GM12891 (cell line): Measurements from ENCODE around the gene CREB5.

ENCODE experiments used
- DNase-seq: peaks from one replicate; pipeline ENCODE4 v3.0.0; 2011; ENCODE audit warnings: low spot score; ENCODE audit not compliant: insufficient read length
- FAIRE-seq: peaks from 2 replicates; lab custom pipeline; 2011; peaks lifted over from hg19 to GRCh38; lab: Jason Lieb, UNC
- PAX5 ChIP-seq: IDR thresholded peaks from 2 replicates; pipeline ENCODE4 v1.6.1; 2011; ENCODE audit warnings: low read length, moderate library complexity, mild to moderate bottlenecking; ENCODE audit not compliant: insufficient read depth, severe bottlenecking
- POLR2A ChIP-seq: IDR thresholded peaks from 2 replicates; pipeline ENCODE4 v1.6.1; 2011; ENCODE audit warnings: low read depth, low read length, control low read depth
- POLR2AphosphoS5 ChIP-seq: IDR thresholded peaks from 2 replicates; pipeline ENCODE4 v1.6.1; 2011; ENCODE audit warnings: low read depth, low read length, control low read depth
- POU2F2 ChIP-seq: IDR thresholded peaks from 2 replicates; pipeline ENCODE4 v1.6.1; 2011; ENCODE audit warnings: low read depth, mild to moderate bottlenecking, control low read depth, low read length, moderate library complexity
- SPI1 ChIP-seq: IDR thresholded peaks from 2 replicates; pipeline ENCODE4 v1.6.1; 2011; ENCODE audit warnings: low read depth, low read length, control low read depth
- TAF1 ChIP-seq: IDR thresholded peaks from 2 replicates; pipeline ENCODE4 v1.6.1; 2011; ENCODE audit warnings: low read depth, low read length, control low read depth

Gene CREB5

GRCh38 chr7:28714459-28715120 is 302.3 kb downstream of the CREB5 start:
- no peak for TF ChIP-seq PAX5
- no peak for TF ChIP-seq POLR2AphosphoS5
- TF ChIP-seq SPI1 = no peak
- no peak for TF ChIP-seq POU2F2
- DNase-seq = no peak
- FAIRE-seq = no peak

DNA sequence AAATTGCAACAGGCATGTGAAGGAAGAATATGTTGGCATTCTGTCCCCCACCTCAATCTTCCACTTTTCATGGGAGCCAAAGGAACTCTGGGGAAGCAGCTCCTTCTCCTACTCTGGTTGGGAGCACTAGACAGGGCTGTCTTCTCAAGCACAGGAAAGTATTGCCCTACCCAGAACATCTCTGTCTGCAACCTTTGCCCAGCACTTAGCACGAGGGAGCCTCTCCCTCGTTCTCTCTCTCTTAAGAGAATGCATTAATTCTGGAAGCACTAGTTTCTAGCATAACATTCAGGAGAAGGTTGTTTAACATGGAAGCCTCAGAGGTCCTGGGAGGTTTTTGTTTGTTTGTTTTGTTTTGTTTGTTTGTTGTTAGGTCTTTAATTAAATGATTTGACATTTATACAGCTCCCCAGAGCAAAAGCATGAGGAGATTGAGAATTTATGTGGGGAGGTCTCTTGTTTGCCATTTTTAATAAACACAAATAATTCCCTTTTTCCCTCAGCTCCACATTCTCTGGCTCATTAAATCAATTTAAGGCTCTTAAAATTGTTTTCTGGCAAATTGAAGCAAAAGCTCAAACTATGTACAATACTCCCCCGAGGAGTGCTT is 305.2 kb downstream of the CREB5 start:
- FAIRE-seq (no peak), DNase-seq (no peak)
- no peak for TF ChIP-seq POU2F2
- no peak for TF ChIP-seq PAX5
- TF ChIP-seq POLR2A = no peak
- TF ChIP-seq TAF1 = no peak
- no peak for TF ChIP-seq POLR2AphosphoS5
- no peak for TF ChIP-seq SPI1

- DNase-seq = no peak
- TF ChIP-seq TAF1 = no peak
- no peak for TF ChIP-seq POU2F2
- FAIRE-seq = no peak
Observed at GRCh38 chr7:28718055-28718481, 305.8 kb downstream of the CREB5 start.

DNA sequence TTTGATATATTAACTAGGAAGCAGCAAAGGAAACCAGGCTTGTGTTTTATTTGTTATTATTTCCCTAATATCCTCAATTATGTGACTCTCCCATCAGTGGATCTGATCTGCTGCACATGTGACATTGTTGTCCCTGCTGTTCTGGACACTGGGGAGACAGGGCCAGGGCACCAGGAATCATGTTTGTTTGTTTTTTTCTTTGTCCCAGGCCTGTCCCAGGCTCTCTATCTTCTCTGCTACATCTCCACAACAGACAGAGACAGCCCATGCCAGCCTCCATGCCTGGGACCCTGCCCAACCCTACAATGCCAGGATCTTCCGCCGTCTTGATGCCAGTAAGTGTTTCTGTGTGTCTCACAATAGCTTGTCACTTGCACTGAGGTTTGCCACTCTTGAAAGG is 306.2 kb downstream of the CREB5 start:
- TF ChIP-seq TAF1 (no peak), POLR2A (no peak), PAX5 (no peak), SPI1 (no peak), POU2F2 (no peak), POLR2AphosphoS5 (no peak)
- FAIRE-seq (no peak), DNase-seq (no peak)

GRCh38 chr7:28722684-28723083 is 310.4 kb downstream of the CREB5 start:
- FAIRE-seq (no peak), DNase-seq (no peak)
- TF ChIP-seq POU2F2 = no peak

GRCh38 chr7:28723336-28723735 is 311.0 kb downstream of the CREB5 start:
- TF ChIP-seq TAF1 = no peak
- DNase-seq (no peak), FAIRE-seq (no peak)

DNA sequence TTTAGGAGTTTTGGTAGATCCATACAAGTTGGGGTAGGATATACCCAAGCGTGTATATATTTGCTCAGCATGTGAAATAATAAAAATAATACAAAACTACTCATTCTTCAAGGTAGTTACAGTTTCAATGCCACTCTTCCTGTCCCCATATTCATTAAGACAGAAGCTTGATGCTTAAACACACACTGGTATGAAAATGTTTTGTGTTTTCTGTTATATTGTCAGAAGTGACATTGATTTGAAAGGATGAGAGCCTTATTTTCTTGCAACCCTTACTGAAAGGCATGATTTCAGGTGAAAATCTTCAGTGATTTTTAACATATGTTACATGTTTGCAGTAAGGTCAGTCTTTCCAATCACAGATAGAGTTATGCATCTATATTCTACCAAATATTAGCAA is 312.2 kb downstream of the CREB5 start:
- DNase-seq = no peak
- TF ChIP-seq POU2F2 (no peak), POLR2A (no peak), SPI1 (no peak), TAF1 (no peak), POLR2AphosphoS5 (no peak), PAX5 (no peak)
- FAIRE-seq = no peak

DNA sequence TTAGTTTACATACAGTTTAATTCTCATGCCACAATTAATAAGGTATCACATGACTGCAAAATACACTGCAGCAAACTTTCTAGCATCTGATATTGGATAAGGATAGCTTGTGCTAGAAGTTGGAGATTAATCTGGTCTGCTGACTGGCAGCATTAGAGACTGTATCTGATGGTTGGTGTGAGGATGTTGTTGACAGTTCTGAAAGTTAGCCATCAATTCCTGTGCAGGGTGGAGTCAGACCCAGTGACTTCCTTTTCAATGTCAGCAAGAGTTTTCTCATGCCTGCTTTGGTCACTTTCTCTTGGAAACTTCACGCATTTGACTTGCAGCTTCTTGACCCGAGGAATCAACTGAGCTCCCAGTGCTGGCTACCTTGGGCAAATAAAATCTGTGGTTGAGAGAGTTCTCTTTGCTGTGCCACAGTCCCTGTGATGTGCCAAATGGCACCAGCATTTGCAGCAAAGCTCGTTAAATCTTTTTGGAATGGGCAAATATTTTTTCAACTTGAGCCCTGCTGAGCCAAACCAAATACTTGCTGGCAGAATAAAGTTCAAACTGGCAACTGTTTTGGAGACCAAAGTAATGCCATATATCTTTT is 312.8 kb downstream of the CREB5 start:
- TF ChIP-seq TAF1 (no peak), POLR2AphosphoS5 (no peak), SPI1 (no peak)
- DNase-seq (no peak), FAIRE-seq (no peak)

DNA sequence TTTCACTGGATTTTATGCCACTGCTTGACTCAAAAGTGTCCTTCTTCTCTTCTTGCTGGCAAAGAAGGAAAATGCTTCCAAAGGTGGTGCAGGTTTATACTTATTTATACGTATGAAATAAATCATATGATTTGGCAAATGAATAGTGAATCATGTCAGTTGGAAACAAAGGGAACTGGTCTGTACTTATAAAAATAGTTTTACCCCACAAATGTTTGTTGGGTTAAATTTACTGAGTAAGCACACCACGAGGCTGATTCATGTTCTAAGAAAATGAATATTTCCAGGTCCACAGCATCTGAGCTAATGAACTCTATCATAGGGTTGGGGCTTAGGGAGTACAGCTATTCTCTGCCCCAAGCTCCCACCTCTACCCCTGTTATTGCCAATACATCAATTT is 313.6 kb downstream of the CREB5 start:
- no peak for FAIRE-seq
- TF ChIP-seq TAF1 (no peak), POLR2A (no peak), POU2F2 (no peak), PAX5 (no peak), POLR2AphosphoS5 (no peak), SPI1 (no peak)

GRCh38 chr7:28726555-28726954 is 314.2 kb downstream of the CREB5 start:
- DNase-seq = no peak
- TF ChIP-seq SPI1 = no peak
- no peak for FAIRE-seq

More for the DNA sequence above, 313.6 kb downstream of the CREB5 start:
- no peak for DNase-seq

DNA sequence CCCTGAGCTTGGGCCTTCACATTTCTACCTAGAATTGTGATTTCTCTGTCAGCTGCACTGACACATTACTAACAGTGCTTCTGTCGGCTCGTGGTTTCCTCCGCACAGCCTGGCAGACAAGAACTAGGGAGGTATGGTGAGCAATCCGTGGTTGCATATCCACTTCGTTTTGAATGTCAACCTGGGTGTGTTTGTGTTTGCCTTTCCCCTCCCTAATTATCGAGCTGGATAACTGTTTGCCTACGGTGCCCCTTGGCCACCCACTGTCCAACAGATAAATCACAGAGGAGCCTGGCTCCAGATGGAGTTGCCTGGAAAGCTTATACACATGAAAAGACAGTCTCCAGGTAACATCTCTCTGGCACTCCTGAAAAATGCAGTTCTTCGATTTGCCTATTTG is 317.0 kb downstream of the CREB5 start:
- DNase-seq (no peak), FAIRE-seq (no peak)
- TF ChIP-seq TAF1 = no peak
- no peak for TF ChIP-seq POU2F2
- no peak for TF ChIP-seq POLR2AphosphoS5
- TF ChIP-seq POLR2A = no peak
- no peak for TF ChIP-seq SPI1
- no peak for TF ChIP-seq PAX5
